ENCODE measurements around the gene HS1BP3.

- TF ChIP-seq POLR2A (IDR thresholded peaks at IDR 0.05; ENCODE audit: borderline replicate concordance, extremely low read depth, insufficient read depth, insufficient read length), result no peak
- TF ChIP-seq CTCF (IDR thresholded peaks at IDR 0.05 in 2 of 3, conservative IDR thresholded peaks at IDR 0.05 in 1 of 3; ENCODE audit: borderline replicate concordance in 1 of 3, insufficient read depth in 1 of 3, low read depth in 2 of 3, low read length in 2 of 3), result no peak
- no peak for TF ChIP-seq POLR2AphosphoS5 (IDR thresholded peaks at IDR 0.05; ENCODE audit: low read depth, low read length)
- TF ChIP-seq EZH2 (IDR thresholded peaks at IDR 0.05), result no peak
- TF ChIP-seq EZH2phosphoT487 (IDR thresholded peaks at IDR 0.05; ENCODE audit: borderline replicate concordance), result no peak
- no peak for TF ChIP-seq SIN3A (IDR thresholded peaks at IDR 0.05; ENCODE audit: low read depth)
- TF ChIP-seq EGR1 (IDR thresholded peaks at IDR 0.05; ENCODE audit: low read depth), result no peak
- no peak for TF ChIP-seq SP1 (IDR thresholded peaks at IDR 0.05; ENCODE audit: low read depth)
- TF ChIP-seq MAX (IDR thresholded peaks at IDR 0.05), result no peak
- no peak for TF ChIP-seq RAD21 (IDR thresholded peaks at IDR 0.05; ENCODE audit: low read depth)
- no peak for TF ChIP-seq YY1 (IDR thresholded peaks at IDR 0.05; ENCODE audit: extremely low read depth, insufficient replicate concordance, low read depth, low read length)
- TF ChIP-seq FOSL1 (IDR thresholded peaks at IDR 0.05; ENCODE audit: low read depth), result no peak
- TF ChIP-seq REST (IDR thresholded peaks at IDR 0.05; ENCODE audit: low read depth), result no peak
- TF ChIP-seq SRF (IDR thresholded peaks at IDR 0.05; ENCODE audit: low read depth), result no peak
These were observed 26.6 kb downstream of the HS1BP3 start for GRCh38 chr2:20624156-20624883.

All from HCT116 (cell line).